ENCODE data around the gene CLASP1. TPM values are rescaled to one million over a fixed set of nuclear protein-coding genes. Genes with fewer than 3 reads are reported as not detected.

CLASP1 gene
- total and polyA plus RNA-seq, 9 donors = 40.3 to 67.9 (median 51.7) TPM

DNA sequence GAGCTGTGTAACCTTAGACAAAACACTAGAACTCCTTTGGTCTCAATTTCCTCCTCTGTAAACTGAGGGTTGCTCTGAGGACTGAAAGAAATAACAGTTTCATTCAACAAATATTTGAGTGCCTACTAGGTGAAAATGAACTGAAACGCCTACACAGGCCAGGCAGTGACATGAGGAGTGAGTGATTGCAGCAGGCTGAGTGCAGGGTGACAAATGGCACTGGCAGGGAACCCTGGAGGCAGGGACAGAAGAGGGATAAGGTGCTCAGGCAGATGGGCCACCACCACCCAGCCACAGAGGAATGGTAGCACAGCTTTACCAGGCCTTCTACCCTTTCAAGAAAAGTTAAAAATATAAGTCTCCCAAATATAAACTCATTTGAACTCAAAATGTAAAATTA lies 130.1 kb downstream of the CLASP1 start:
- WGBS (ENCODE audit: insufficient coverage) = 83% methylated on average over 1 of the region's 1 CpG
- Histone ChIP-seq H3K9me3 (replicated peaks; ENCODE audit: control insufficient read depth, low read depth, low read length) (no peaks in the 10 kb centered on the region), H3K36me3 (ENCODE audit: control insufficient read depth, insufficient read depth, low read length) (peaks cover 63% of the 10 kb centered on the region), H3K4me3 (ENCODE audit: low read length) (no peak overlapping the region), H3K4me1 (ENCODE audit: control insufficient read depth, insufficient read depth, low read length) (peaks cover 13% of the 10 kb centered on the region), H3K27me3 (ENCODE audit: control insufficient read depth, insufficient read depth, low read length) (no peaks in the 10 kb centered on the region), H3K27ac (ENCODE audit: low read length) (no peak overlapping the region)
- no peak for DNase-seq

DNA sequence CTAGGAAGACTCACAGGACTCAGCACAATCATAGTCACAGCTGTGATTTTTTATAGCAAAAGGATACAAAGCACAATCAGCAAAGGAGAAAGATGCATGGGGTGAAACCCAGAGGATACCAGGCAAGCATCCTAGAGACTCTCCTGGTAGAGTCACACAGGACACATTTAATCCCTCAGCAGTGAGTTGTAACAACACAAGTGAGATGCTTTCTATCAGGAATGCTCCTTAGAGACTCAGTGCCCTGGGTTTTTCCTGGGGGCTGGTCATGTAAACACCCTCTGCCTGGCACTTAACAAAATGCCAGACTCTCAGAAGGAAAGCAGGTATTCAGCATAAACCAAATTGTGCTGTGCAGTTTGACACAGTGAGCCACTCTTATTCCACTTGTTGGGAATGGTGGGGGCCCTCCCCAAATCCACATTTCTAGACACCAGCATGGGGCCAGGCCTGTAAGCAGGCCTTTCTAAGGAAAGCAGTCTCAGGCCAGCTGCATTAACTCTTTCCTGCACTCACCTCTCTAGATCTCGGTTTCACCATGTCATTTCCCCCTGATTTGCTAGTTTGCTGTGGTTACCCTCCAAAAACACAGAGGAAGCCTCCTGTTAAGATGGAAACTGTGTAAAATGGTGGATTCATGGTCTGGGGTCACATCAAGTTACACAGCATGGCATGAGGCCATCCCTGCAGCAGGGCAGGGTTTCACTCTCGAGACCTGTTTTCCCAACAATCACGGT lies 135.5 kb downstream of the CLASP1 start:
- WGBS (ENCODE audit: insufficient coverage) = 100% methylated on average over 1 of the region's 3 CpGs
- H3K9me3 ChIP-seq (replicated peaks; ENCODE audit: control insufficient read depth, low read depth, low read length) = no peaks in the 10 kb centered on the region
- no peak overlapping the region for H3K27ac ChIP-seq (ENCODE audit: low read length)
- peaks cover 38% of the 10 kb centered on the region for H3K36me3 ChIP-seq (ENCODE audit: control insufficient read depth, insufficient read depth, low read length)
- no peak for DNase-seq
- H3K27me3 ChIP-seq (ENCODE audit: control insufficient read depth, insufficient read depth, low read length) = no peaks in the 10 kb centered on the region
- H3K4me1 ChIP-seq (ENCODE audit: control insufficient read depth, insufficient read depth, low read length) = no peaks in the 10 kb centered on the region
- no peak overlapping the region for H3K4me3 ChIP-seq (ENCODE audit: low read length)

- no peaks in the 10 kb centered on the region for H3K27me3 ChIP-seq (ENCODE audit: control insufficient read depth, insufficient read depth, low read length)
- DNase-seq = no peak
- peaks cover 24% of the 10 kb centered on the region for H3K36me3 ChIP-seq (ENCODE audit: control insufficient read depth, insufficient read depth, low read length)
- WGBS (ENCODE audit: insufficient coverage) = 100% methylated on average over 1 of the region's 1 CpG
- H3K9me3 ChIP-seq (replicated peaks; ENCODE audit: control insufficient read depth, low read depth, low read length) = no peaks in the 10 kb centered on the region
- no peak overlapping the region for H3K27ac ChIP-seq (ENCODE audit: low read length)
- H3K4me1 ChIP-seq (ENCODE audit: control insufficient read depth, insufficient read depth, low read length) = peaks cover 2% of the 10 kb centered on the region
- H3K4me3 ChIP-seq (ENCODE audit: low read length) = no peak overlapping the region
Measured at GRCh38 chr2:121510857-121511256, 138.4 kb downstream of the CLASP1 start.

GRCh38 chr2:121506621-121507020 lies 142.6 kb downstream of the CLASP1 start:
- Histone ChIP-seq H3K4me3 (ENCODE audit: low read length) (no peak overlapping the region), H3K27me3 (ENCODE audit: control insufficient read depth, insufficient read depth, low read length) (no peaks in the 10 kb centered on the region), H3K4me1 (ENCODE audit: control insufficient read depth, insufficient read depth, low read length) (peaks cover 2% of the 10 kb centered on the region), H3K27ac (ENCODE audit: low read length) (no peak overlapping the region), H3K36me3 (ENCODE audit: control insufficient read depth, insufficient read depth, low read length) (peaks cover 14% of the 10 kb centered on the region), H3K9me3 (replicated peaks; ENCODE audit: control insufficient read depth, low read depth, low read length) (no peaks in the 10 kb centered on the region)
- WGBS (ENCODE audit: insufficient coverage) = no CpG with 5 or more reads among the region's 1 CpG
- DNase-seq = no peak

- H3K27ac ChIP-seq (ENCODE audit: low read length) = no peak overlapping the region
- H3K4me1 ChIP-seq (ENCODE audit: control insufficient read depth, insufficient read depth, low read length) = peaks cover 2% of the 10 kb centered on the region
- 88% methylated on average over 2 of the region's 4 CpGs for WGBS (ENCODE audit: insufficient coverage)
- peaks cover 15% of the 10 kb centered on the region for H3K36me3 ChIP-seq (ENCODE audit: control insufficient read depth, insufficient read depth, low read length)
- no peak for DNase-seq
- H3K27me3 ChIP-seq (ENCODE audit: control insufficient read depth, insufficient read depth, low read length) = no peaks in the 10 kb centered on the region
- no peak overlapping the region for H3K4me3 ChIP-seq (ENCODE audit: low read length)
- no peaks in the 10 kb centered on the region for H3K9me3 ChIP-seq (replicated peaks; ENCODE audit: control insufficient read depth, low read depth, low read length)
Measured at GRCh38 chr2:121505986-121506586, 143.2 kb downstream of the CLASP1 start.

DNA sequence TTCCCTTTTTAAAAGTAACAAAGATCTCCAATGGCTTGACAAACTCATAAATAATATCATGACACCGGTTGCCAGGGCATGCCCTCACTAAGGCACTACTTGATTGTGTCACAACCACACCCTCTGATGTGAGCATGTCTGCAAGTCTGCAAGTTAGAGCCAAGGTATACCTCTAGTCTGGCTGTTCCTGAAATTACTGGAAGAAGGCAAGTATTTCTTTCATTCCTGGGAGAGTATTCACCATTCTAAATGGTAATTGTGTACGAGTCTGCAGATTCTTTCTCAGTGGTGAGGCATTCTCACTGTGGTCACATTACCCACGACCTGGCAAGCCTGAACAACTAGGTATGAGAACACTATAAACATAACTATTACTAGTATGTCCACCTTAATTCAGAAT lies 144.3 kb downstream of the CLASP1 start:
- H3K4me3 ChIP-seq (ENCODE audit: low read length) = no peak overlapping the region
- H3K4me1 ChIP-seq (ENCODE audit: control insufficient read depth, insufficient read depth, low read length) = peaks cover 2% of the 10 kb centered on the region
- no peak for DNase-seq
- no peaks in the 10 kb centered on the region for H3K27me3 ChIP-seq (ENCODE audit: control insufficient read depth, insufficient read depth, low read length)
- 83% methylated on average over 1 of the region's 3 CpGs for WGBS (ENCODE audit: insufficient coverage)
- peaks cover 19% of the 10 kb centered on the region for H3K36me3 ChIP-seq (ENCODE audit: control insufficient read depth, insufficient read depth, low read length)
- H3K9me3 ChIP-seq (replicated peaks; ENCODE audit: control insufficient read depth, low read depth, low read length) = peaks cover 1% of the 10 kb centered on the region
- no peak overlapping the region for H3K27ac ChIP-seq (ENCODE audit: low read length)

DNA sequence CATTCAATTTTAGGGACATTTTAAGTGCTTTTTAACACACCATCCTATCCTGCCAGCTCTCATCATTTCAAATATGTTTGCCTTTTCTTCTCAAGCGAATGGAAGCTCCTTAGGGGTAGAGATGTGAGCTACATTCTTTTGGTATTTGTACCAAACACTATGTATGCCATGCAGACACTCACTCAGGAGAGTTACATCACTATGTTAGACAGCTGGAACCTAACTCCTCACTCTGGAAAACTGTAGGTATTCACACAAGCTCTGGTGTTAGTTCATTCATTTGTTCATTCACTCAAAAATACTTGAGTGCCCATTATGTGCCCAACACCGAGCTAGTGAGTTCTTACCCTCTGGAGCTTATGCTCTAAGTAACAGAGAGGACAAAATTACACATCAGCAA lies 144.9 kb downstream of the CLASP1 start:
- 100% methylated on average over 1 of the region's 2 CpGs for WGBS (ENCODE audit: insufficient coverage)
- no peak for DNase-seq
- no peaks in the 10 kb centered on the region for H3K27me3 ChIP-seq (ENCODE audit: control insufficient read depth, insufficient read depth, low read length)
- no peak overlapping the region for H3K4me3 ChIP-seq (ENCODE audit: low read length)
- H3K9me3 ChIP-seq (replicated peaks; ENCODE audit: control insufficient read depth, low read depth, low read length) = peaks cover 4% of the 10 kb centered on the region
- no peak overlapping the region for H3K27ac ChIP-seq (ENCODE audit: low read length)
- peaks cover 19% of the 10 kb centered on the region for H3K36me3 ChIP-seq (ENCODE audit: control insufficient read depth, insufficient read depth, low read length)
- H3K4me1 ChIP-seq (ENCODE audit: control insufficient read depth, insufficient read depth, low read length) = peaks cover 2% of the 10 kb centered on the region

- peaks cover 19% of the 10 kb centered on the region for H3K36me3 ChIP-seq (ENCODE audit: control insufficient read depth, insufficient read depth, low read length)
- H3K27ac ChIP-seq (ENCODE audit: low read length) = no peak overlapping the region
- no peak overlapping the region for H3K4me3 ChIP-seq (ENCODE audit: low read length)
- peaks cover 4% of the 10 kb centered on the region for H3K9me3 ChIP-seq (replicated peaks; ENCODE audit: control insufficient read depth, low read depth, low read length)
- DNase-seq = no peak
- WGBS (ENCODE audit: insufficient coverage) = 100% methylated on average over 1 of the region's 3 CpGs
- no peaks in the 10 kb centered on the region for H3K27me3 ChIP-seq (ENCODE audit: control insufficient read depth, insufficient read depth, low read length)
- peaks cover 2% of the 10 kb centered on the region for H3K4me1 ChIP-seq (ENCODE audit: control insufficient read depth, insufficient read depth, low read length)
Measured at GRCh38 chr2:121502781-121503180, 146.5 kb downstream of the CLASP1 start.

DNA sequence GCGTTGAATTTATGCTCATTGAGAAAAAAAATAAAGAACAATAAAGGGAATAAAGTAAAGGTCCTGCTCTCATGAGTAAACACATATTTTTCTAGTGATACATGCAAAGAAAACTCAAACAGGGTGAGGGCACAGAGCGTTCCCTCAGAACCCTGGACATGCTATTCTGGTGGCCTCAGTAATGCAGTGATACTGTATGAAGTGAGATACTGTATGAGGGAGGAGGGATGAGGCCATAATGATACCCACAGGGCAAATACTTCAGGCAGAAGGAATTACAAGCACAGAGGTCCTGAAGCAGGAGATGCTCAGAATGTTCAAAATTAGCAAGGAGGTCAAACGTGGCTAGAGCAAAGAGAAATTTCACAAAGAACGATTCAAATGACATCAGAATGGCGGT lies 147.0 kb downstream of the CLASP1 start:
- H3K4me1 ChIP-seq (ENCODE audit: control insufficient read depth, insufficient read depth, low read length) = peaks cover 2% of the 10 kb centered on the region
- DNase-seq = no peak
- H3K4me3 ChIP-seq (ENCODE audit: low read length) = no peak overlapping the region

DNA sequence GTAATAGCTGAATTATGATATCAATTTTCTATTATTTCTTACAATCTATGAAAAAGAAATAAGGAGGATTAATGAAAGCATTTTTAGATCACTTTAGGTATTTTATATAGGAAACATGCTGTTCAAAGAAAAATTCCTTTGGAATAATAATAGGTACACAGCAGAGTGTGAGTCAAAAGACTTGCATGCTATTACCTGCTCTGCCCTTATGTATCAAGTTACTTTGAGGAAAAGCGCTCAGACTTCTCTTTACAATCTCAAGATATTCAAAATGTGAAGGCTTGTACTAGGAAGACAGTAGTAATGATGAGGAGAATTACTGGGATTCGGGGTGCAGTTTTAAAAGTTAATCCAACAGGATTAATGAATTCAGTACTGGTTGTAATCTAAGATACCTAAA lies 147.7 kb downstream of the CLASP1 start:
- H3K27ac ChIP-seq (ENCODE audit: low read length) = no peak overlapping the region
- no CpG with 5 or more reads among the region's 2 CpGs for WGBS (ENCODE audit: insufficient coverage)
- no peak for DNase-seq
- H3K9me3 ChIP-seq (replicated peaks; ENCODE audit: control insufficient read depth, low read depth, low read length) = peaks cover 4% of the 10 kb centered on the region
- no peak overlapping the region for H3K4me3 ChIP-seq (ENCODE audit: low read length)
- H3K4me1 ChIP-seq (ENCODE audit: control insufficient read depth, insufficient read depth, low read length) = peaks cover 2% of the 10 kb centered on the region
- H3K27me3 ChIP-seq (ENCODE audit: control insufficient read depth, insufficient read depth, low read length) = no peaks in the 10 kb centered on the region
- H3K36me3 ChIP-seq (ENCODE audit: control insufficient read depth, insufficient read depth, low read length) = peaks cover 20% of the 10 kb centered on the region

More for the DNA sequence above, 147.0 kb downstream of the CLASP1 start:
- Histone ChIP-seq H3K9me3 (replicated peaks; ENCODE audit: control insufficient read depth, low read depth, low read length) (peaks cover 4% of the 10 kb centered on the region), H3K27me3 (ENCODE audit: control insufficient read depth, insufficient read depth, low read length) (no peaks in the 10 kb centered on the region), H3K36me3 (ENCODE audit: control insufficient read depth, insufficient read depth, low read length) (peaks cover 19% of the 10 kb centered on the region), H3K27ac (ENCODE audit: low read length) (no peak overlapping the region)
- 67% methylated on average over 4 of the region's 5 CpGs for WGBS (ENCODE audit: insufficient coverage)

All from muscle of leg (tissue), 11 donors.